ENCODE data around the gene CRLF3. TPM values are rescaled to one million over a fixed set of nuclear protein-coding genes. Genes with fewer than 3 reads are reported as not detected.
"Not testable (repeated sequence)": the region's sequence is repeated elsewhere in the genome, so short reads cannot be mapped to it uniquely, and the experiment has no call there.

CRLF3 gene
- total RNA-seq, 1 experiment from 2014 or later: 17.9 TPM

DNA sequence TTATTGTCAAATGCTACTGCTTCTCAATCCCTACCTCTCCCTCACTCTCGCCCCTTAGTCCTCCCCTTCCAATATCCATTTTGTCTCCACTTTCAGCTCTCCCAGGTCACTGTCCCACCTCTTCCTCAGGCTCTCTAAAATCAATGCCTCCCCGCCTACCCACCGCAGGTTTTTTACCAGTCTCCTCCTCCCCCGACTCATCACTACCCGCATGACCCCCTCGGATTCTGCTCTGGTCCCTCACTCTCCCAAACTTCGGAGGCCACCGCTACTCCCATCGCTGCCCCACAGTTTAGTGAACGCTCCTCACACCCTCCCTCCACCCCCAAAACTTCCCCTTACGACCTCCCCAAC lies 513 bp downstream of the CRLF3 start:
- H3K9me3 Mint-ChIP-seq: no peaks in the 10 kb centered on the region
- H3K4me3 Mint-ChIP-seq: peak overlapping the region; percentile 93
- peaks cover 6% of the 10 kb centered on the region for H3K27me3 Mint-ChIP-seq (ENCODE audit: low read depth)
- H3K36me3 Mint-ChIP-seq: peaks cover 4% of the 10 kb centered on the region
- H3K27ac Mint-ChIP-seq: peak overlapping the region; percentile 97
- POLR2A ChIA-PET: interaction anchor here (1.1 to 1.2 kb wide), 2 partner anchors 26 to 271 kb away, joined by 3 to 4 read pairs; partner anchors contain the start of gene NF1
- no peak for TF ChIP-seq NR3C1 (CRISPR knock-in tag; conservative IDR thresholded peaks at IDR 0.05; ENCODE audit: low read depth)
- TF ChIP-seq MYBL2 (CRISPR knock-in tag; IDR thresholded peaks at IDR 0.05): no peak
- peak; percentile 88 for TF ChIP-seq ZNF317 (CRISPR knock-in tag; IDR thresholded peaks at IDR 0.05; ENCODE audit: borderline replicate concordance, low read depth)
- ATAC-seq (peak; percentile 26), DNase-seq (ENCODE audit: low spot score) (peak; percentile 38)
- peaks cover 28% of the 10 kb centered on the region for H3K4me1 Mint-ChIP-seq
- CTCF ChIA-PET: interaction anchor here (0.6 to 2.4 kb wide), 9 partner anchors 14 to 719 kb away, joined by 3 to 9 read pairs (median 4); partner anchors contain the start of gene GOSR1

DNA sequence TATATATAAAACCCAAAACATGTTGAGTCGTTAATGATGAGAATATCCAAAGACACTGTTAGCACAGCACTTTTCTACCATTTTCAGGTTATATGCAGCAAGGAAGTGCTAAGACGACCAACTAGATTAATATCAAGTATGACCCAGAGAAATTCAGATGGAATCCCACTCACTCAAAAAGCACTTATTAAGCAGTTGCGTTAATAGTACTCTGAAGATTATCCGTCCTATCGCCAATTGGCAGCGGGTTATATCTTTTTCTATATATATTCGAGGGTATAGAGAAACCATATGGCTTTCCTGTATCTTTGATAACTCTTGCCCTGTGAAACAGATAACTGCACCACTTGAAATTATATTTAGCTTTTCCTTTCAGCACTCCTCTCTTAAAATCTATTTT lies 1.1 kb downstream of the CRLF3 start:
- Mint-ChIP-seq H3K4me1 (peaks cover 28% of the 10 kb centered on the region), H3K27me3 (ENCODE audit: low read depth) (peaks cover 6% of the 10 kb centered on the region), H3K36me3 (peaks cover 8% of the 10 kb centered on the region), H3K9me3 (no peaks in the 10 kb centered on the region), H3K27ac (peak overlapping the region; percentile 97), H3K4me3 (peak overlapping the region; percentile 93)
- CTCF ChIA-PET: interaction anchor here (2.4 kb wide), 1 partner anchor 346 kb away, joined by 9 read pairs; the partner anchor contains the start of gene GOSR1
- no peak for ATAC-seq
- TF ChIP-seq ELF4 (CRISPR knock-in tag; IDR thresholded peaks at IDR 0.05; ENCODE audit: low read depth) (no peak), ZBTB21 (CRISPR knock-in tag; IDR thresholded peaks at IDR 0.05; ENCODE audit: borderline replicate concordance) (no peak), GRHL2 (CRISPR knock-in tag; IDR thresholded peaks at IDR 0.05; ENCODE audit: insufficient replicate concordance, severe bottlenecking) (no peak), CREB1 (CRISPR knock-in tag; IDR thresholded peaks at IDR 0.05) (no peak), IRF2 (CRISPR knock-in tag; IDR thresholded peaks at IDR 0.05; ENCODE audit: borderline replicate concordance, low read depth) (no peak), NR3C1 (CRISPR knock-in tag; conservative IDR thresholded peaks at IDR 0.05; ENCODE audit: low read depth) (no peak), PRRX2 (CRISPR knock-in tag; IDR thresholded peaks at IDR 0.05) (no peak), ZNF121 (CRISPR knock-in tag; IDR thresholded peaks at IDR 0.05) (no peak), TCF7 (CRISPR knock-in tag; IDR thresholded peaks at IDR 0.05; ENCODE audit: low read depth) (no peak), FOXP1 (CRISPR knock-in tag; IDR thresholded peaks at IDR 0.05; ENCODE audit: borderline replicate concordance) (no peak)
- TF ChIP-seq, protein P1, sequence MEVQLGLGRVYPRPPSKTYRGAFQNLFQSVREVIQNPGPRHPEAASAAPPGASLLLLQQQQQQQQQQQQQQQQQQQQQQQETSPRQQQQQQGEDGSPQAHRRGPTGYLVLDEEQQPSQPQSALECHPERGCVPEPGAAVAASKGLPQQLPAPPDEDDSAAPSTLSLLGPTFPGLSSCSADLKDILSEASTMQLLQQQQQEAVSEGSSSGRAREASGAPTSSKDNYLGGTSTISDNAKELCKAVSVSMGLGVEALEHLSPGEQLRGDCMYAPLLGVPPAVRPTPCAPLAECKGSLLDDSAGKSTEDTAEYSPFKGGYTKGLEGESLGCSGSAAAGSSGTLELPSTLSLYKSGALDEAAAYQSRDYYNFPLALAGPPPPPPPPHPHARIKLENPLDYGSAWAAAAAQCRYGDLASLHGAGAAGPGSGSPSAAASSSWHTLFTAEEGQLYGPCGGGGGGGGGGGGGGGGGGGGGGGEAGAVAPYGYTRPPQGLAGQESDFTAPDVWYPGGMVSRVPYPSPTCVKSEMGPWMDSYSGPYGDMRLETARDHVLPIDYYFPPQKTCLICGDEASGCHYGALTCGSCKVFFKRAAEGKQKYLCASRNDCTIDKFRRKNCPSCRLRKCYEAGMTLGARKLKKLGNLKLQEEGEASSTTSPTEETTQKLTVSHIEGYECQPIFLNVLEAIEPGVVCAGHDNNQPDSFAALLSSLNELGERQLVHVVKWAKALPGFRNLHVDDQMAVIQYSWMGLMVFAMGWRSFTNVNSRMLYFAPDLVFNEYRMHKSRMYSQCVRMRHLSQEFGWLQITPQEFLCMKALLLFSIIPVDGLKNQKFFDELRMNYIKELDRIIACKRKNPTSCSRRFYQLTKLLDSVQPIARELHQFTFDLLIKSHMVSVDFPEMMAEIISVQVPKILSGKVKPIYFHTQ (CRISPR knock-in tag; IDR thresholded peaks at IDR 0.05): no peak
- TF ChIP-seq, protein P2, sequence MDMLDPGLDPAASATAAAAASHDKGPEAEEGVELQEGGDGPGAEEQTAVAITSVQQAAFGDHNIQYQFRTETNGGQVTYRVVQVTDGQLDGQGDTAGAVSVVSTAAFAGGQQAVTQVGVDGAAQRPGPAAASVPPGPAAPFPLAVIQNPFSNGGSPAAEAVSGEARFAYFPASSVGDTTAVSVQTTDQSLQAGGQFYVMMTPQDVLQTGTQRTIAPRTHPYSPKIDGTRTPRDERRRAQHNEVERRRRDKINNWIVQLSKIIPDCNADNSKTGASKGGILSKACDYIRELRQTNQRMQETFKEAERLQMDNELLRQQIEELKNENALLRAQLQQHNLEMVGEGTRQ (CRISPR knock-in tag; IDR thresholded peaks at IDR 0.05): no peak
- TF ChIP-seq, protein P3, sequence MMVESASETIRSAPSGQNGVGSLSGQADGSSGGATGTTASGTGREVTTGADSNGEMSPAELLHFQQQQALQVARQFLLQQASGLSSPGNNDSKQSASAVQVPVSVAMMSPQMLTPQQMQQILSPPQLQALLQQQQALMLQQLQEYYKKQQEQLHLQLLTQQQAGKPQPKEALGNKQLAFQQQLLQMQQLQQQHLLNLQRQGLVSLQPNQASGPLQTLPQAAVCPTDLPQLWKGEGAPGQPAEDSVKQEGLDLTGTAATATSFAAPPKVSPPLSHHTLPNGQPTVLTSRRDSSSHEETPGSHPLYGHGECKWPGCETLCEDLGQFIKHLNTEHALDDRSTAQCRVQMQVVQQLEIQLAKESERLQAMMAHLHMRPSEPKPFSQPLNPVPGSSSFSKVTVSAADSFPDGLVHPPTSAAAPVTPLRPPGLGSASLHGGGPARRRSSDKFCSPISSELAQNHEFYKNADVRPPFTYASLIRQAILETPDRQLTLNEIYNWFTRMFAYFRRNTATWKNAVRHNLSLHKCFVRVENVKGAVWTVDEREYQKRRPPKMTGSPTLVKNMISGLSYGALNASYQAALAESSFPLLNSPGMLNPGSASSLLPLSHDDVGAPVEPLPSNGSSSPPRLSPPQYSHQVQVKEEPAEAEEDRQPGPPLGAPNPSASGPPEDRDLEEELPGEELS (CRISPR knock-in tag; IDR thresholded peaks at IDR 0.05): no peak
- POLR2A ChIA-PET: interaction anchor here (1.2 kb wide), 1 partner anchor 26 kb away, joined by 4 read pairs; no protein-coding TSS in a partner anchor
- no peak for DNase-seq (ENCODE audit: low spot score)

DNA sequence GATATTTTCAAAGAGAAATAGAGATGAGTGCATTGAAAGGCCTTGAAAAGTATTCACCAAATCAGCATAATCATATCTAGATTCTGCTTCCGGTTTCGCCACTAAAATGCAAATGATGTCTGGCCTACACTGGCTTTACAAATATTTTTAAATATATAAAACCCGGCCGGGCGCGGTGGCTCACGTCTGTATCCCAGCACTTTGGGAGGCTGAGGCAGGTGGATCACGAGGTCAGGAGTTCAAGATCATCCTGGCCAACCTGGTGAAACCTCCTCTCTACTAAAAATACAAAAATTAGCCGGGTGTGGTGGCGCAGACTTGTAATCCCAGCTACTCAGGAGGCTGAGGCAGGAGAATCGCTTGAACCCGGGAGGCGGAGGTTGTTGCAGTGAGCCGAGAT lies 1.6 kb downstream of the CRLF3 start:
- H3K36me3 Mint-ChIP-seq; CTCF ChIA-PET; DNase-seq (ENCODE audit: low spot score); H3K4me3 Mint-ChIP-seq; H3K9me3 Mint-ChIP-seq; ATAC-seq; POLR2A ChIA-PET; H3K27ac Mint-ChIP-seq; H3K27me3 Mint-ChIP-seq (ENCODE audit: low read depth): not testable (repeated sequence)
- peaks cover 28% of the 10 kb centered on the region for H3K4me1 Mint-ChIP-seq

Measured in WTC11 (cell line).